C4-2B (cell line): ENCODE measurements around the gene GDF2.

Source experiments
- H3K27ac ChIP-seq: fragments of 450-650 bp; 2 replicates; pipeline ENCODE4 v1.5.1; 2017
- ZFX ChIP-seq: fragments of 450-650 bp; IDR thresholded peaks from 2 replicates; pipeline ENCODE4 v1.6.1; 2017
- TF ChIP-seq, protein P1 (sequence below): fragments of 450-650 bp; conservative IDR thresholded peaks from 2 replicates; pipeline ENCODE4 v1.5.1; 2017; ENCODE audit warnings: mild to moderate bottlenecking

Gene GDF2

DNA sequence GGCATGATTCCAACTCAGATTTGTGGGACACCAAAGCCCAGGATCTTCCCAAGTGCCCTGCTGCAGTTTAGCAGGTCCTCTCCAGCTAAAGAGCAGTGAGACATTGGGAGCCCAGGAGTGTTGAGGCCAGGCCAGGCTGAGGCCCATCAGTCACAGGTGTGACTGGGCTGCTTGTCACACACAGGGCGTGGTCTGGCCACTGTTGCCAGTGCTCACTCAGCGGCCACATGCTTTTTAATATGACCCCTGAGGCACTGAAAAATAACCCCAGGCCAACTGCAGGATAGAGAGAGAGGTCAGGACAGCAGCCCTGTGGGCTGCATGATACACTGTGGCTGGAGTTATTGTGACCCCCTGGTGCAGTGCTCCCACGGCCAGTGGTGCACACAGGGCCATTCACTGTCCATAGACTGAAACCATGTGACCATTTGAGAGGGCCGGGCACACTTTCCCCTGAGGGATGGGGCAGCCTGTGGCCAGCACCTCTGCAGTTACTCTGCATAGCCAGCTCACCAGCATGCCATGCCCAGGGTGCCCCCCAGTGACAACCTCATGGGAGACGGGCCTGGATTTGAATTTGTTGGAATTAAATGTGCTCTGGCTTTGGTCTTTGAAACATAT is 4.2 kb downstream of the GDF2 start:
- no peak for TF ChIP-seq ZFX
- TF ChIP-seq, protein P1, sequence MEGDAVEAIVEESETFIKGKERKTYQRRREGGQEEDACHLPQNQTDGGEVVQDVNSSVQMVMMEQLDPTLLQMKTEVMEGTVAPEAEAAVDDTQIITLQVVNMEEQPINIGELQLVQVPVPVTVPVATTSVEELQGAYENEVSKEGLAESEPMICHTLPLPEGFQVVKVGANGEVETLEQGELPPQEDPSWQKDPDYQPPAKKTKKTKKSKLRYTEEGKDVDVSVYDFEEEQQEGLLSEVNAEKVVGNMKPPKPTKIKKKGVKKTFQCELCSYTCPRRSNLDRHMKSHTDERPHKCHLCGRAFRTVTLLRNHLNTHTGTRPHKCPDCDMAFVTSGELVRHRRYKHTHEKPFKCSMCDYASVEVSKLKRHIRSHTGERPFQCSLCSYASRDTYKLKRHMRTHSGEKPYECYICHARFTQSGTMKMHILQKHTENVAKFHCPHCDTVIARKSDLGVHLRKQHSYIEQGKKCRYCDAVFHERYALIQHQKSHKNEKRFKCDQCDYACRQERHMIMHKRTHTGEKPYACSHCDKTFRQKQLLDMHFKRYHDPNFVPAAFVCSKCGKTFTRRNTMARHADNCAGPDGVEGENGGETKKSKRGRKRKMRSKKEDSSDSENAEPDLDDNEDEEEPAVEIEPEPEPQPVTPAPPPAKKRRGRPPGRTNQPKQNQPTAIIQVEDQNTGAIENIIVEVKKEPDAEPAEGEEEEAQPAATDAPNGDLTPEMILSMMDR = no peak
- H3K27ac ChIP-seq = no peak overlapping the region

DNA sequence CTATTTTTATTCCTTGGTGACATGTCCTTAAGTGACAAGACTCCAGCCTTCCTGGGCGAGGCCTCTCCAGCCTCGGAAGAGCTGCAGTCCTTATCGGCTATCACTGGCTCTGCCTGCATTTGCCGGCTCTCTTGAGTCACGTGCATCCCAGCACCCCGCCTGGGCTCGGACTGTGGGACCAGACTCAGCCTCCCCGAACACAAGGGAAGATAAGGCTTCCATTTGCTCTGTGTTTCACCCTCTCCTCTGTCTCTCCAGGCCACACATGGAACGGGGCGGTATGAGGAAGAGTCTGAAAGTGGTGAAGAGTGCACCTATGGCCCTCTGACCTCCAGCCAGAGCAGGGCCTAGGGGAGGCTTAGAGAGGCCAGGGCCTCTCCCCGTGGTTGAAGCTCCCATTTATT is 4.7 kb downstream of the GDF2 start:
- TF ChIP-seq ZFX = no peak
- TF ChIP-seq, protein P1 = no peak
- no peak overlapping the region for H3K27ac ChIP-seq

DNA sequence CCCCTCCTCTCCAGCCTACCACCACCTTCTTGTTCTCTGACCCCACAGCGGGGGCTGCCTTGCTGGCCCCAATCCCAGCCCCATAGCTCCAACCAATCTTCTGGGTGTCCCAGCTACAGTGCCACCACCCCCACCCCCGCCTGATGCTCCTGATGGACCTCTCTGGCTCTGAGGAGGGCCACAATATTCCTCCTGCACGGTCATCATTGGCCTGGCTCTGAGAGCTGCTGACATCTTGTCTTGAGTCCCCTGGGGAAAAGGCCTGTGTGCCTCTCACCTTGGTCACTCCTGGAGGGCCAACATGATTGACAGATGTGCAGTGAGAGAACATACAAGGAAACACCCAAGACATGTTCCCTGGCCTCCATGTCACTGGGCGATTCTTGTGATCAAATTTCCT is 7.6 kb downstream of the GDF2 start:
- H3K27ac ChIP-seq = no peak overlapping the region
- TF ChIP-seq, protein P1 = no peak
- TF ChIP-seq ZFX = no peak

DNA sequence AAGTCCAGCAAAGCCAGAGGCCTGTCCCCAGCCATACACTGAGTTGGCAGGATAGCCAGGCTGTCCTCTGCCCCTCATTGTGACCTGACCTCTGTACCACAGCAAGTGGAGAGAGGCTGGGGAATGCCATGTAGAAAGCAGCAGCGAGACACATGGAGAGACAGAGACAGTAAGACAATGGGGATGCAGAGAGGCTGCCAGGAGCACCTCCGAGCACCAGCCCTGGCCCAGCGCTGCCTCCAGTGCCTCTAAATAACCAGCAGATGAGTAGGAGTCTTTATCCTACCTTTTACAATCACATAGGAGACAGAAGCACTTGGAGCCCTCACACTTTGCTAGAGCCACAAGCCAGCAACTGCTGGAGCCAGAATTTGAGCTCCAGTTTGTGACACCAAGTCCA is 8.1 kb downstream of the GDF2 start:
- TF ChIP-seq, protein P1 = no peak
- TF ChIP-seq ZFX = no peak

DNA sequence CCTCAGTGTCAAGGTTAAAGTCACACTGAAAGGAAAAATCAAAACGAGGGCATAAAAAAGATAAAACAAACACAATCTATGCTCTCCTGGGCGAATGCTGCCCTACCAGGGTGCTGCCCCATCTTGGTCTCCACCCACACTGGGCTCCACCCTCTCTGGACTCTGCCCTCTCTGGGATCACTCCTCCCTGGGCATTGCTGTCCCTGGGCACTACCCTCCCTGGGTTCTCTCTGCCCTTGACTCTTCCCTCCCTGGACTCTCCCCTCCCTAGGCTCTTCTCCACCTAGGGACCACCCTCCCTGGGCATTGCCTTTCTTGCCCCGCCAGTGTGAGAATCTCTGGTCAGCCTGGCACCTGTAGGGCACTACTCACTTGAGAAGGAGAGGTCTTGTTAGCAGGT is 8.6 kb downstream of the GDF2 start:
- no peak overlapping the region for H3K27ac ChIP-seq
- no peak for TF ChIP-seq ZFX
- TF ChIP-seq, protein P1 = no peak

More for the DNA sequence above, 8.1 kb downstream of the GDF2 start:
- no peak overlapping the region for H3K27ac ChIP-seq

DNA sequence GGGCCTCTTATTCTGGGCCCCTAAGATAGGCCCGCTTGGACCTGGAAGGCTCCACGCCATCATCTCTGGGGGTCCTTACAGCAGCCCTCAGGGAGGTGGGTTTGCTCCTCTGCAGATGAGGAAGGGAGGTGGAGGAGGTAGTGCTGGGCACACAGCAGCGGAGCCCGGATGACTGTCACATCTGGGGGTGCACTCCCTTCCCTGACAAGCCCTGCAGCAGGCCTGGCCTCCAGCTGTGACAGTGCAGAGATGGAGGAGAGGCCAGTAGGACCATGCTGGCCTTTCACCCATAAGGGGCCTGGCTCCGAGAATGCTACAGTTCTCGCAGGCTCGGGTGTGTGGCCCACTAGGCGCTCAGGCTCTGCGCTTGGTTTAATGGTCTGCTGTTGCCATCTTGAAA is 9.2 kb downstream of the GDF2 start:
- no peak overlapping the region for H3K27ac ChIP-seq
- TF ChIP-seq, protein P1 = no peak
- no peak for TF ChIP-seq ZFX

DNA sequence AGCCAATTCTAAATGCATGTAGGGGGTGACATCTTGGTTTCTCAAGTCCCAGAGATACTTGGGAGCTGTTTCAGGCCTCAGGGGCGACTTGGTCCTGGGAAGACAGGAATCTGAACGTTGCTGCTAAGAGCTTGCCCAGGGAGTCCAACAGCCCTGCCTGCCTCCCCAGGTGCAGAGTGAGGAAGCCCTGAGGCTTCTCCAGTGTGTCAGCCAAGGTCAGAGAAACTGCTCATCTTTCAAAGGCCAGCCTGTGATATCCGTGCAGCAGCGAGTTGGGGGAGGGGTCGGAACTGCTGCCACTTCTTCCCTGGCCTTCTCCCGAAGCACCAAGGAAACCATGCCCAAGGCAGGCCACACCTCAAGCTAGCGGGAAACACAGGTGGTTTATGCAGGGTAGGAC is 9.7 kb downstream of the GDF2 start:
- TF ChIP-seq, protein P1 = no peak
- TF ChIP-seq ZFX = no peak
- H3K27ac ChIP-seq = no peak overlapping the region
